Measurements from ENCODE around the gene HS2ST1. TPM values are rescaled to one million over a fixed set of nuclear protein-coding genes. Genes with fewer than 3 reads are reported as not detected.

The HS2ST1 gene
- total RNA-seq, 1 experiment from 2014 or later: 57.2 TPM

DNA sequence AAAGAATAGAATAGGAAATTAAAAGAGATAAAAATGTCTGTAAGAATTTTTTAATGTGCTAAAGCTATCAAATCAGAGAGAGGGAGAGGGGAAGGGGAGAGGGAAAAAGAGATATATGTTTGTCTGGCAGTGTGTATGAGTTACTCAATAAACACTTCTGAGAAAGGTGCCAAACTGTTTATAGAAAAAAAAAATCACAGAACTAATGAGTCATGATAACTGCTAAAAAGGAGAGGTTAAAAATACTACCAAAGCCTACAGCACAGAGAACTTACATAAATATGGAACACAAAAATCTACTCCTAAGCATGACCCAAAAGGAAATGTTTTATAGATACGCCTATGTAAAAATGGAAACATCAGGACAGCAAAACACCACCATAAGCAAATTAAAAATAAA is 46.0 kb upstream of the HS2ST1 start:
- H3K9me3 ChIP-seq: no peaks in the 10 kb centered on the region
- ChIA-PET POLR2A (no interaction called here), CTCF (no interaction called here)
- no peak overlapping the region for H3K4me3 ChIP-seq (ENCODE audit: low read depth, low read length)
- Mint-ChIP-seq H3K36me3 (ENCODE audit: insufficient read depth, unreplicated experiment) (peaks cover 4% of the 10 kb centered on the region), H3K4me1 (ENCODE audit: low read depth, unreplicated experiment) (no peaks in the 10 kb centered on the region), H3K4me3 (ENCODE audit: unreplicated experiment) (no peak overlapping the region), H3K9me3 (ENCODE audit: unreplicated experiment) (no peaks in the 10 kb centered on the region), H3K27ac (ENCODE audit: unreplicated experiment) (no peak overlapping the region), H3K27me3 (ENCODE audit: insufficient read depth, unreplicated experiment) (no peaks in the 10 kb centered on the region)
- no peaks in the 10 kb centered on the region for H3K27me3 ChIP-seq (replicated peaks; ENCODE audit: control insufficient read depth, insufficient read depth, low read length)
- no TSS peak for BruUV-seq (replicated peaks)
- no peaks in the 10 kb centered on the region for H3K36me3 ChIP-seq (ENCODE audit: control insufficient read depth, insufficient read depth, low read length)
- no peak for DNase-seq
- intact Hi-C loops (cut with micrococcal nuclease; ENCODE audit: unreplicated experiment): no loop called here
- TF ChIP-seq, protein P1, sequence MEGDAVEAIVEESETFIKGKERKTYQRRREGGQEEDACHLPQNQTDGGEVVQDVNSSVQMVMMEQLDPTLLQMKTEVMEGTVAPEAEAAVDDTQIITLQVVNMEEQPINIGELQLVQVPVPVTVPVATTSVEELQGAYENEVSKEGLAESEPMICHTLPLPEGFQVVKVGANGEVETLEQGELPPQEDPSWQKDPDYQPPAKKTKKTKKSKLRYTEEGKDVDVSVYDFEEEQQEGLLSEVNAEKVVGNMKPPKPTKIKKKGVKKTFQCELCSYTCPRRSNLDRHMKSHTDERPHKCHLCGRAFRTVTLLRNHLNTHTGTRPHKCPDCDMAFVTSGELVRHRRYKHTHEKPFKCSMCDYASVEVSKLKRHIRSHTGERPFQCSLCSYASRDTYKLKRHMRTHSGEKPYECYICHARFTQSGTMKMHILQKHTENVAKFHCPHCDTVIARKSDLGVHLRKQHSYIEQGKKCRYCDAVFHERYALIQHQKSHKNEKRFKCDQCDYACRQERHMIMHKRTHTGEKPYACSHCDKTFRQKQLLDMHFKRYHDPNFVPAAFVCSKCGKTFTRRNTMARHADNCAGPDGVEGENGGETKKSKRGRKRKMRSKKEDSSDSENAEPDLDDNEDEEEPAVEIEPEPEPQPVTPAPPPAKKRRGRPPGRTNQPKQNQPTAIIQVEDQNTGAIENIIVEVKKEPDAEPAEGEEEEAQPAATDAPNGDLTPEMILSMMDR (IDR thresholded peaks at IDR 0.05; ENCODE audit: insufficient read depth in 1 of 2, low read depth in 1 of 2, low read length in 1 of 2, severe bottlenecking in 1 of 2, unreplicated experiment in 1 of 2): no peak
- H3K4me1 ChIP-seq: no peaks in the 10 kb centered on the region

DNA sequence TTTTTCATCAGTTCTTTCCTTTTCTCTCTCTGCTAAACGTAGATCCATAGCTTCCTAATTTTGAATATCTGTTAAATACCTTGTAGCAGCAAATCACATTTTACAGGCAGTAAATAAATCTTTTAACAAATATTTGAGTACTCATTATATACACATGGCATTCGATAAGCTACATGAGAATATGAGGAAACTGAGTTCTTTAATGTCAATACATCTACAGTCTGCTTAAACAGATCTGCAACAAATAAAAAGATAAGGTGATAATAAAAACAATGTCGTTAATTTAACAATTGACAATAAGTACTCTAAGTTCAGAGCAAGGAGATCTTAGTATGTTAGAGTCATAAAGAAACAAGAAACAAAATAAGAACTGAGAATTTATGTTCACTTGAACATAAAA is 43.4 kb upstream of the HS2ST1 start:
- Mint-ChIP-seq H3K27me3 (ENCODE audit: insufficient read depth, unreplicated experiment) (no peaks in the 10 kb centered on the region), H3K36me3 (ENCODE audit: insufficient read depth, unreplicated experiment) (peaks cover 4% of the 10 kb centered on the region), H3K27ac (ENCODE audit: unreplicated experiment) (no peak overlapping the region), H3K4me3 (ENCODE audit: unreplicated experiment) (no peak overlapping the region), H3K9me3 (ENCODE audit: unreplicated experiment) (no peaks in the 10 kb centered on the region), H3K4me1 (ENCODE audit: low read depth, unreplicated experiment) (no peaks in the 10 kb centered on the region)
- Histone ChIP-seq H3K4me1 (no peaks in the 10 kb centered on the region), H3K36me3 (ENCODE audit: control insufficient read depth, insufficient read depth, low read length) (no peaks in the 10 kb centered on the region), H3K4me3 (ENCODE audit: low read depth, low read length) (no peak overlapping the region), H3K27me3 (replicated peaks; ENCODE audit: control insufficient read depth, insufficient read depth, low read length) (no peaks in the 10 kb centered on the region), H3K9me3 (no peaks in the 10 kb centered on the region)
- DNase-seq: no peak
- ChIA-PET POLR2A (no interaction called here), CTCF (no interaction called here)
- TF ChIP-seq, protein P1 (IDR thresholded peaks at IDR 0.05; ENCODE audit: insufficient read depth in 1 of 2, low read depth in 1 of 2, low read length in 1 of 2, severe bottlenecking in 1 of 2, unreplicated experiment in 1 of 2): no peak
- intact Hi-C loops (cut with micrococcal nuclease; ENCODE audit: unreplicated experiment): no loop called here
- BruUV-seq (replicated peaks): no TSS peak

DNA sequence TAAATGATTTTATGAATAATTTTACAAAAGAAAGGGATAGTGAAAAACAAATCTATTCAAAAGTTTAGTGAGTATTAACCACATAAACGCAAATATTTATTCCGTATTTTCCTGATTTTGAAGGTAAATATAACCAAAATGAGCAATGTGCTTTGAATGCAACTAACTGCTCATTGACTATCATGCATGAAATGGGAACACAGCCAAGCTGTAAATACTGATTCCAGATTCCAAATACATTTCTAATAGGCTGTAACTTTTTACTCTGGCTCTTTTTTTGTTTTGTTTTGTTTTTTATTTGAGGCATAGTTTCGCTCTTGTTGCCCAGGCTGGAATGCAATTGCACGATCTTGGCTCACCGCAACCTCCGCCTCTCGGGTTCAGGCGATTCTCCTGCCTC is 42.3 kb upstream of the HS2ST1 start:
- ChIA-PET POLR2A (no interaction called here), CTCF (no interaction called here)
- intact Hi-C loops (cut with micrococcal nuclease; ENCODE audit: unreplicated experiment): no loop called here
- no peaks in the 10 kb centered on the region for H3K4me1 ChIP-seq
- H3K36me3 Mint-ChIP-seq (ENCODE audit: insufficient read depth, unreplicated experiment): peaks cover 9% of the 10 kb centered on the region
- H3K9me3 Mint-ChIP-seq (ENCODE audit: unreplicated experiment): no peaks in the 10 kb centered on the region
- BruUV-seq (replicated peaks): no TSS peak
- H3K27ac Mint-ChIP-seq (ENCODE audit: unreplicated experiment): no peak overlapping the region
- no peak overlapping the region for H3K4me3 ChIP-seq (ENCODE audit: low read depth, low read length)
- H3K9me3 ChIP-seq: no peaks in the 10 kb centered on the region
- no peak for DNase-seq
- no peaks in the 10 kb centered on the region for H3K36me3 ChIP-seq (ENCODE audit: control insufficient read depth, insufficient read depth, low read length)
- no peaks in the 10 kb centered on the region for H3K27me3 ChIP-seq (replicated peaks; ENCODE audit: control insufficient read depth, insufficient read depth, low read length)
- TF ChIP-seq, protein P1 (IDR thresholded peaks at IDR 0.05; ENCODE audit: insufficient read depth in 1 of 2, low read depth in 1 of 2, low read length in 1 of 2, severe bottlenecking in 1 of 2, unreplicated experiment in 1 of 2): no peak
- no peaks in the 10 kb centered on the region for H3K27me3 Mint-ChIP-seq (ENCODE audit: insufficient read depth, unreplicated experiment)
- H3K4me1 Mint-ChIP-seq (ENCODE audit: low read depth, unreplicated experiment): no peaks in the 10 kb centered on the region
- H3K4me3 Mint-ChIP-seq (ENCODE audit: unreplicated experiment): no peak overlapping the region

Measured in Caco-2 (cell line).